Kasumi-1 (cell line): Measurements from ENCODE around the gene KRTAP5-5.
"Not testable (repeated sequence)": the region's sequence is repeated elsewhere in the genome, so short reads cannot be mapped to it uniquely, and the experiment has no call there.

Source experiments
- DNase-seq, 2 experiments: peaks; one replicate each; lab custom pipeline; 2025; lab: John Stamatoyannopoulos, UW

Gene KRTAP5-5

GRCh38 chr11:1642288-1643145, 12.9 kb downstream of the KRTAP5-5 start:
- DNase-seq, result no peak

DNA sequence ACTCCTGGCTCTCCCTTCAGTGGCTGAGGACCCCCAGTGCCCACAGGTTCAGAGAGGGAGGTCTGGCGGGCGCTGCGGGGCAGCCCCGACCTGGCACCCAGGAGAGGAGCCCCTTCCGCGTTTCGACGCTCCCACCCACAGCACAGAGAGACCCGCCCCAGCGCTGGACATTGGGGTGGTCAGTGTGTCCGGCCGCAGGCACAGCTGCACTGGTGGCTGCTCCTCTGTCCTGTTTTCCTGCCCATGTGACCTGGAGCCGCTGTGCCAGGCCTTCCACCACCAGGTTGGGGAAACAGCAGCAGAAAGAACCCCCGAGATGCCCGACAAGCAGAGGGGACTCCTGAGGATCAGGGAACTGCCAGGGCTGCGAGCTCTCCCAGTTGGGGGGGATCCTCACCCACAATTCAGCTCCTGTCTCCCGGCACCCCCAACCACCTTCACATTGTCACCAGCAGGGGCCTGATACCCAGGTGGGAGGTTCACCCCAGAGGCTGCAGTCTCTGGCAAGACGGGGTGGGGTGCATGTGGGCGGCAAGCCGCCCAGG, 13.6 kb downstream of the KRTAP5-5 start:
- DNase-seq, result no peak

DNA sequence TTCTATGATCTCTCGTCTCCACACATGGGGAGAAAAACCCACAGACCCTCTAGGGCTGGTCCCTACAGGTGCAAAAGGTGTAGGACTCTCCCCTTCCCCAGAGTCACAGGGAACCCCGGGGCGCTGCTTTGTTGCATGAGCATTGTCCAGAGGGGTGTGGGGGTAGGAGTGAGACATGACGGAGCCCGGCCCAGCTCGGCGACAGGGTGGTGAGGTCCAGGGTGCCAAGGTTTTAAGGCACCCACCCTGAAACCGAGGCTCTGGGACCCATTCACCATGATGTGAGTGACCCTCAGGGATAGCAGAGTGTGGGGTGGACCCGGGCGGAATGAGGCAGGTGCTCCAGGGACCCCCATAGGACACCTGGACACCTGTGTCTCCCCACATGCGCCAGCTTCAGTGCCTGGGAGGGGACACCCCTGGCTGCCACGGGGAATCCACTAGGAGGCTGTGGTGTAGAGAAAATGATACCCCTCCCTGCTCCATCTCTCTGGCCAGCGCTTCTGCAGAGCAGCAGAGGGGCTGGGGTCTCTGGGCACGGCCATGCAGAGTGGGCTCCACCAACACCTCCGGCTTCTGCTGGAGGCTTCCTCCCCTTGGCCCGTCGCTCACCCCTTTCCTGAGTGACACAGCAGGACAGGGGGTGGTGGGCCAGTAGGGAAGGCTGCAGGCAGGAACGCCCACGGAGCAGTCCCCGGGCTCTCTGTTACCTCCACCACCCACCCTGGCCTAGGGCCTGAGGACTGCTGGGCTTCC, 15.2 kb downstream of the KRTAP5-5 start:
- DNase-seq, result no peak

GRCh38 chr11:1645357-1645821, 15.8 kb downstream of the KRTAP5-5 start:
- DNase-seq, result no peak

DNA sequence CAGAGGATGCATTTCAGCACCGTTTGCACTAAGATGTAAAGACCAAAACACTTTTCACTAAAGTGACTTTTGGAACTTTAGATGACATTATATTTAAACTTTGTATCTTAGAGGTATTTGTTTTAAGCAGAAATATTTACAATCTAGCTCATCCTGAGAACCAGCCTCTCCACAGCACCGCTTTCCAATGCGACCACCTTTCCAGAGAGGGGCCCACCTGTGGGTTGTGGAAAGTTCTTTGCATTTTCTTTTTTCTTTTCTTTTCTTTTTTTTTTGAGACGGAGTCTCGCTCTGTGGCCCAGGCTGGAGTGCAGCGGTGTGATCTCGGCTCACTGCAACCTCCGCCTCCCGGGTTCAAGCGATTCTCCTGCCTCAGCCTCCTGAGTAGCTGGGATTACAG, 17.0 kb downstream of the KRTAP5-5 start:
- not testable (repeated sequence) for DNase-seq

DNA sequence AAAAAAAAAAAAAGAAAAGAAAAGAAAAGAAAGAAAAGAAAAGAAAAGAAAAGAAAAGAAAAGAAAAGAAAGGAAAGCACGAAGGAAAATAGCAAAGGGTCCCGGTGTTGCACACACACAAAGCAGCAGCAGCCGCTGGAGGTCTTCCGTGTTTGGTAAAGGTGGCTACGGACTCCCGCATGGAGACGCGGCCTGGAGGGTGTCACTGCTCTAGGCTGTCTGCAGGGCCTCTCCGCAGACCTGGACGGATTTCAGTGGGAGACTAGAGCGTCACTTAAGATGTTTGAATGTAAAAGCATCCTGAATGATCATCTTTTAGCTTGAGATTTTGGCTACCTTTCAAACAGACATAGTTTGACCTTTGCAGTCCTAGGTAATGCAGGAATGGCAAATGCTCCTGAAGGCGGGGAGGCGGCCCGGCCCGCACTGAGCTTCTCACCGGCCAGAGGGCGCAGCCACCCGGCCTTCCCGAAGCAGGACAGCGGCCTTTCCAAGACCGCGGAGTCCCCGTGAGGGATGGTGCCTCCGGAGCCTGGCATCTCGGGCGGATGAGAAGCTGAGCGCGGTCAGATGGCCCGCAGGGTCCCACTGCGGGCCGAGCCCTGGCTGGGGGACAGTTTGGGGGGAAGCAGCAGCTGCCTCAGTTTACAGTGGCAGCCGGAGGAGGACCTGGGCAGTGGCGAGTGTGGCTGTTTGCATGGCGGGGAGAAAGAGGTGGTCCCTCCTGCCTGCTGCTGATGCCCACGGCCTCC, 18.5 kb downstream of the KRTAP5-5 start:
- DNase-seq, result no peak

DNA sequence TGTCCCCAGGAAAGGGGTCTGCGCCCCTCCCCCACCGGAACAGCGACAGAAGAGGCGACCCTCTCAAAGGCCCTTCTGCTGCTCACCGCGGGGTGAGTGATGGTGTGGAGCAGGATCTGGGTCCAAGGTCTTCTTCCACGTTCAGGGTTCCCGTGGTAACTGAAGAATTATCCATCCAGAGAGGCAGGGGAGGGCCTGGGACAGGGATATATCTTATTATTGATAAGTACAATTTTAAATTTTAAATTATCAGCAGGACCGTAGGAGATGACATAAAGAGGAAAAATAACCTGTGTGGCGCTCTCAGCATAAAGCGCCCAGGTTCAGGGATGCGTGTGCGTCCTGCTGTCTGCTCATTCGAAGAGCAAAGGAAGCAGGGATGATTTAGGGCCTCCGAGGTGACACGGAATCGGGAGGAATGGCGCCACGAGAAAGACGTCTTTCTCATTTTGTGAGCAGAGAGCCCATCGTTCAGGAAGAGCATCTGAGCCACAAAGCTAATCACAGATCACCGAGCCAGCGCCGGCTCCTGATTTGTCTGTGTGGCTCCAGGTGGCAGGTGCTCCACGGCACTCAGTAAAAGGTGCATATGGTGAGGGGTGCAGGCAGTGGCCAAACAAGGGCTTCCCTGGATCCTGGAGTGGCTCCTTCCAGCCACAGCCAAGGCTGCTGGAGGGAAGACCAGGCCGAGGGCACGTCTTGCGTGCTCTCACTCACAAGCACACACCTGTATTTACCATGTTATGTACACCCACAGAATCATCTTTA, 19.3 kb downstream of the KRTAP5-5 start:
- no peak for DNase-seq

DNA sequence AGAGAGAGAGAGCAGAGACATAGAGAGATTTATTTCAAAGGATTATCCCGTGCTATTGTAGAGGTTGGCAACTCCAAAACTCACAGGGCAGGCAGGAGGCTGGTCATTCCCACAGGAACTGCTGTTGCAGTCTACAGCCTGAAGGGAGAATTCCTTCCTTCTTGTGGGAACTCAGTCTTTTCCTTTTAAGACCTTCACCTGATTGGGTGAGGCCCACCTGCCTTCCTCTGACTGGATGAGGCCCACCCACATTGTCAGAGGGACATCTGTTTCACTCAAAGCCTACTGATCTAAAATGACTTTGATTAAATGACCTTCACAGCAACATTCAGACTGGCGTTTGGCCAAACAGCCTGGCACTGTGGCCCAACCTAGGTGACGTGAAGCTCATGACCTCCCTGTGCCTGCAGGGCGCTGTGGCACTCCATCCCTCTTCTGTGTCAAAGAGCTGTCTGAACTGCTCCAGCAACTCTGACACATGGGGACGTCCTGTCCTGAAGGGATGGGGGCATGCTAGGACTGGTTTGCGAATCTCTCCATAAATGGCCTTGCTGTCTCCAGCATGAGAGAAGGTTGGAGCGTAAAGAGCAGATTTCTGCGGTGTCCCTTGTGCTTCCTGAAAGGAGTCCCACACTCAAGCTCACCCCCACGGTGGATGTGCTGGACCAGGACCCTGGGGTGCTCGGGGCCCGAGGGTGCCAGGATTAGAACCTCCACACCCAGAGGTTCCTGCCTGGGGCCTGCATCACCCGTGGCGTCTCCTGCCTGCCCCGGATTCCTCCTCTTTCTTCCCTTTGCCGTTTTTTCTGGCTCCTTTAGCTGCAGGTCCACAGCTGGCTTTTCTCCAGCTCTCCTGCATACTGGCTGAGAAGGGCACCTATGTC, 20.7 kb downstream of the KRTAP5-5 start:
- DNase-seq, result no peak

GRCh38 chr11:1650918-1651262, 21.3 kb downstream of the KRTAP5-5 start:
- no peak for DNase-seq

- no peak for DNase-seq
These were observed 21.9 kb downstream of the KRTAP5-5 start for GRCh38 chr11:1651411-1651980.

GRCh38 chr11:1652026-1652425, 22.5 kb downstream of the KRTAP5-5 start:
- no peak for DNase-seq

- DNase-seq, result no peak
These were observed 22.8 kb downstream of the KRTAP5-5 start for GRCh38 chr11:1652442-1652770.

DNA sequence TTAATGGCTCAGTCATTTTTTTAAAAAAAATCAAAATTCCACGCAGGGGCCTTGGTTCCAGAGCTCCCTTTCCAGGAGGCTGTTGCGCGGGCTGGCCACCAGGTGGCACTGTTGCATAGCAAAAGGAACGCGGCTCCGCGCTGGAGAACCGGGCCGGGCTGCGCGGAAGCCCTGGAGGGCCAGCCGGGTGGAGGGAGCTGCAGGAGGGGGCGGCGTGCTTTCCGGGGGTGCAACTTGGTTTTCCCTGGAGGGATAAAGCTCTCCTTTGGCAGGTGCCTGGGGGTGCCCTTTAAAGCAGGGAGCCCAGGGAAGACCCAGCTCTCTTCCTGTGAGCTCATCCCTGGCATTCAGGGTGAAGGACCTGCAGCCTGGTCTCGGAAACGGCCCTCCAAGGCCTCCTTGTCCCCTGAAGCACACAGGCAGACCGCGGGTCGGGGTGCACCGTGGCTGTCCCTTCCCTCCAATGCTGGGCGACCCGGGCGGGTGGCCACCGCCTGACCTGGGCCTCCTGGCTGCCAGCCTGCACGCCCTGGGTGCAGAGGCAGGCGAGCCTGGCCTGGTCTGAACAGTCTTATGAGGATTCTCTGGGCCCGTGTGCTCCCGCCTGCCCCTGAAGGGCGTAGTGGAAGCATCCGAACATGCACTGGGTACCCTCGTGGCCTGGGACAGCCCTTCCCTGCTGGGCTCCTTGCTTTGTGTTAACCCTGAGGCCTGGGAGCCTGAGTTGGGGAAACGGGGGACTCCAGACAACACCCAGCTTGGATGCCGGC, 23.4 kb downstream of the KRTAP5-5 start:
- DNase-seq, result peak; percentile 31 to 67

- DNase-seq, result no peak
These were observed 24.2 kb downstream of the KRTAP5-5 start for GRCh38 chr11:1653541-1654387.

- DNase-seq, result no peak
These were observed 25.0 kb downstream of the KRTAP5-5 start for GRCh38 chr11:1654388-1655167.

DNA sequence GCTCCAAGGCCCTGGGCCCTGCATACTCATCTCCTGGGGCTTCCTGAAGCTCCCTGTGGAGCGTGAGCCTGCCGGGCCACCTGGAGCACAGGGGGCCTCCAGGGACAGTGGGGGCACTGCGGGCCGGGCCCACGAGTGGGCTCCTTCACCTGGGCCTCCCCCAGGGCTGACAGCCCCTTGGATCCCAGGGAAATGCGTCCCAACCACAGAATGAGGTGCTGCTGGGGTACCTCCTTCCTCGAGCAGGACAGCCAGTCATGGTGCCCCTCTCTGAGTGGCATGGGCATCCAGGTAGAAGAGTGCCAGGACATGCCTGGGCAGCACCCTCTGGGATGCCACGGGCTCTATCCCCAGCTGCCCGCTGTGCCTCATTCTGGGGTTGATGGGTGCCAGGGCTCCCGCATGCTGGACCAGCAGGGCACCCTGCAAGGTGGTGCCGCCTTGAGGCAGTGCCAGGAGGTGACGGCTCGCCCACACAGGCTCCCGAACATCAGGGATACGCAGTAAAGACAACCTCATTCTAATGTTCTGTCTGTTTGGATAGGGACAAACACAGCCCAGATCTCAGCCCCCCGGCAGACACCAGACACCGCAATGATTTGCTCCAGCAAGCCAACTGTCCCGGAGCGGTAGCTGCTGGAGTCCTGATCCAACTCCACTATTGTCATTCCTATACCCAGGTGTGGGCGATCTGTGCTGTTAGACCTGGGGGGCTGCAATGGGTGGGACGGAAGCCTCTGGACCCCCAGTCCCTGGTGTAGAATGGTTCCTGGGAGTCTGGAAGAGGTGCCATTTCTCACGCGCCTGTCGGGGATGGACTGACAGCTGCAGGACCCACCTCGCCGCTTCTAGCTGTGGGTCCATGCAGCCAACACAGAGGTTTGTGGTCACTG, 25.8 kb downstream of the KRTAP5-5 start:
- DNase-seq, result no peak

DNA sequence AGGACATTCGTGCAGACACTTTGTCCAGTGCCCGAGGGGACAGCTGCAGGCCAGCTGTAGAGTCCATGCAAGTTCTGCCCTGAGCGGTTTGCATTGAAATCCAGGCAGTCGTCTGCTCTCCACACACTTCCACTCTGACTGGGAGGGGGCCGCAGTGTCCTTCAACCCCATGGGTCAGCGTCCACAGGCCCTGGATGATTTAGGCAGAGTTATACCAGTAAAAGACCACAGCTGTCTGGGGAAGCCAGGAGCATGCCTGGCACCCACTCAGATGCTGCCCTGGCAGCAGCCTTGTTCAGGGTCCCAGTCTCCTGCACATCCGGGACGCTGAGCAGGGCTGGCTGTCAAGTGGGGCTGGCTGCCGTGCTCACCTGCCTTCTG, 26.5 kb downstream of the KRTAP5-5 start:
- DNase-seq, result no peak
